GM10248 (cell line): Measurements from ENCODE around the gene TMEM236.

ENCODE experiments used
- CTCF ChIA-PET: fragments of 300-600 bp; sonication (Branson Sonifier 250); formaldehyde crosslinking; extraction: SDS; loops from one replicate; lab custom pipeline; 2021; ENCODE audit warnings: antibody characterized with exemption; lab: Yijun Ruan, JAX
- POLR2A ChIA-PET: fragments of 350-650 bp; sonication (Branson Sonifier 250); formaldehyde crosslinking; extraction: SDS; loops from one replicate; lab custom pipeline; 2020; ENCODE audit warnings: antibody characterized with exemption; lab: Yijun Ruan, JAX
- DNase-seq: peaks from one replicate; pipeline ENCODE4 v3.0.0; 2012; ENCODE audit errors: extremely low spot score
- TF ChIP-seq, protein P1 (sequence below): IDR thresholded peaks from 2 replicates; pipeline ENCODE4 v1.5.1; 2012; ENCODE audit warnings: mild to moderate bottlenecking, low read depth; ENCODE audit errors: extremely low read depth, missing control alignments, control extremely low read depth

The TMEM236 gene

DNA sequence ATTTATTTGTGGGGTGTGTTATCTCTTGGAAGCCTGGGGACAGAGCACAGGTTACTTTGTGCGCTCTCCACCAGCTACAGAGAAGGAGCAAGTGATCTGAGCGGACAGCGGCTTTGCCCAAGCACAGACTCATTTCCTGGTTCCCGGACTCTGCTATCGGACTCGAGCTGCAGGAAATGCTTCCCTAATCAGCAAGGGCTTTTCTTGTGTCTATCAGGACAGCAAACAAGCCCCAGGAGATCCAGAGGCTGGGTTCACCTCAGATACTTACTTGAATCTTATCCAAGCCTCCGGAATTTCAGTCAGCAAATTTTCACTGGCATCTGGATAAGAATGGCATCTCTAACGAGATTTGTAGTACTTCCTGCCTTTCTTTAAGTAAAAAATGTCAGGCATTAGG, 84.9 kb downstream of the TMEM236 start:
- POLR2A ChIA-PET: no interaction called here
- no peak for DNase-seq
- CTCF ChIA-PET: no interaction called here
- TF ChIP-seq, protein P1, sequence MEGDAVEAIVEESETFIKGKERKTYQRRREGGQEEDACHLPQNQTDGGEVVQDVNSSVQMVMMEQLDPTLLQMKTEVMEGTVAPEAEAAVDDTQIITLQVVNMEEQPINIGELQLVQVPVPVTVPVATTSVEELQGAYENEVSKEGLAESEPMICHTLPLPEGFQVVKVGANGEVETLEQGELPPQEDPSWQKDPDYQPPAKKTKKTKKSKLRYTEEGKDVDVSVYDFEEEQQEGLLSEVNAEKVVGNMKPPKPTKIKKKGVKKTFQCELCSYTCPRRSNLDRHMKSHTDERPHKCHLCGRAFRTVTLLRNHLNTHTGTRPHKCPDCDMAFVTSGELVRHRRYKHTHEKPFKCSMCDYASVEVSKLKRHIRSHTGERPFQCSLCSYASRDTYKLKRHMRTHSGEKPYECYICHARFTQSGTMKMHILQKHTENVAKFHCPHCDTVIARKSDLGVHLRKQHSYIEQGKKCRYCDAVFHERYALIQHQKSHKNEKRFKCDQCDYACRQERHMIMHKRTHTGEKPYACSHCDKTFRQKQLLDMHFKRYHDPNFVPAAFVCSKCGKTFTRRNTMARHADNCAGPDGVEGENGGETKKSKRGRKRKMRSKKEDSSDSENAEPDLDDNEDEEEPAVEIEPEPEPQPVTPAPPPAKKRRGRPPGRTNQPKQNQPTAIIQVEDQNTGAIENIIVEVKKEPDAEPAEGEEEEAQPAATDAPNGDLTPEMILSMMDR: no peak

- TF ChIP-seq, protein P1: no peak
- POLR2A ChIA-PET: no interaction called here
- CTCF ChIA-PET: no interaction called here
- DNase-seq: no peak
These were observed 86.2 kb downstream of the TMEM236 start for GRCh38 chr10:17838080-17838648.

DNA sequence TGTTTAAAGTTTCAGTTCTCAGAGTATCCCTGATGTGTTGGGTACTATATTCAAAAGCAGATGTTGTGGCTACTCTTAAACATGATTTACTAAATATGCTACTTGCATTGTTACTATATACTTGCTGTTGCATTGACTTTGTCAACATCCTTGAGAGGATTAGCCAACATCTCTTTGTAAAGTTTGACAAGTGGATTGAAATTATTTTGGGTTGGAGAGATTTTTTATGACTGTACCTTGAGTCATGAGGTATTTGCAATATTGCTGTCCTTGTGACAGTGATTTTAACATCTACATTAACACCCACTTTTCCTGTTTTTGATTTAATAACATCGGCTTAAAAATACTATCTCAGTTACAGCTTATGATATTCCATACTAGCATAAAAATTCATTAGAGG, 89.0 kb downstream of the TMEM236 start:
- POLR2A ChIA-PET: no interaction called here
- DNase-seq: no peak
- TF ChIP-seq, protein P1: no peak

DNA sequence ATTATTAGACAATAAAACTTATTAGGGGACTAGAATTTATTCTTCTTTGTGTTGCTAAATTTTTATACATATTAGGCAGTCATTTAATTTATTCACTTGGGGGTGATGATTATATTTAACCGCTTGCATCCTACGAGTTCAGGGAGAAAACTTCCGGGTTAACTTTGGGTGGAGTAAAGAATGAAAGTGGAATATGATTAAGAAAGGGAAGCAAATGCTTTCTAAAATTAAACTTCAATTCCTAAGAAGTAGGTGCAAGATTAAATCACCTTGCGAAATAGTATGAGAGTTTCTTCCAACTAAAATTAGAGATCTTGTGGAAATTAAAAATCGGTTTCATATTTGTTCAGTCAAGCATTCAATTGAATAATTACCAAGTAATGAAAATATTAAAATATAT, 90.6 kb downstream of the TMEM236 start:
- CTCF ChIA-PET: no interaction called here

More for the DNA sequence above, 89.0 kb downstream of the TMEM236 start:
- CTCF ChIA-PET: no interaction called here

GRCh38 chr10:17847585-17848296, 95.7 kb downstream of the TMEM236 start:
- CTCF ChIA-PET: interaction anchor here (0.8 to 1.6 kb wide), 8 partner anchors 16 to 386 kb away, joined by 3 to 5 read pairs (median 3); no protein-coding TSS in a partner anchor
- TF ChIP-seq, protein P1: peak; percentile 26
- POLR2A ChIA-PET: no interaction called here
- no peak for DNase-seq

More for the DNA sequence above, 90.6 kb downstream of the TMEM236 start:
- DNase-seq: no peak
- TF ChIP-seq, protein P1: no peak
- POLR2A ChIA-PET: no interaction called here

GRCh38 chr10:17848646-17849045, 96.6 kb downstream of the TMEM236 start:
- DNase-seq: no peak
- POLR2A ChIA-PET: no interaction called here
- TF ChIP-seq, protein P1: no peak
- CTCF ChIA-PET: interaction anchor here (0.9 to 1.6 kb wide), 7 partner anchors 12 to 385 kb away, joined by 3 to 5 read pairs (median 3); no protein-coding TSS in a partner anchor
